ENCODE data around the gene FBXO31.
A peak's percentile ranks its signal among the peaks of the same experiment; 100 is the strongest.

The FBXO31 gene

DNA sequence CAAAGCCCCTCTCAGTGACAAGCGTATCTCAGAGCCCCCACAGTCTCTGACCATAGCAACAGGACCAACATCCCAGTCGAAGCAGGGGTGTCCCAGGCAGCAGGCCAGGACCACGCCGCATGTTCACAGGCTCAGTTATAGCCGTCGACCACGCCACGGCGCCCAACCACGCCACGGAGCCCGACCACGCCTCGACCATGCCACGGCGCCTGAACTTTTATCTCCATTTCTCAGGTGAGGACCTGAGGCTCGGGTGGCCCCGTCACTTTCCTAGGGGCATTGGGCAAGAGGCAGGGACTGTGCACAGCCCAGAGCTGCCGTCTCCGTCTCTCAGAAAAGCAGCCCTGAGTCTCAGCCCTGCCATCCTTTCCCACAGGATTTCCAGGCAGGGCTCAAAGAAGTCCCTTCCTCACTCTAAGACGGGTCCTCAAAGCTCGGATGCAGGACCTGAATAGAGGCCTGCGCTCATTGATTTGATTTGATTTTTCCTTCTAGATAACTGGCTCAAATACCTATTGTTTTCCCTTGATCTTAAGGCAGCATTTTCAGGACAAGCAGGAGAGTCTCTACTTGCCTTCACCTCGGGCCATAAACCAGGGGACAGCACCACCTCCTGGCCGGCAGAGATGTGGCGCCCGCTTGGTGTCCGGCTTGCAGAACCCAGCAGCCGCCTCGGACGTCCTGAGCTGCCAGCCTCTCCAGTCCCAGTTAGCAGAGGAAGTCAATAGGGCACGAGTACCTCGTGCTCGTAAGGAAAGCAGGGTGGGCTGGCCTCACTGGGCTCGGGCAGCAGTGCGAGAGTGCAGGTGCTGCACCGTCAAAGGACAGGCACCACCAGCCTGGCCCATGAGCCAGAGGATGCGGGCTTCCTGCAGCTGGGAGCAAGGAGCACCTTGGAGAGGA, 105.1 kb downstream of the FBXO31 start:
- Histone ChIP-seq H3K4me1 (peaks cover 10 to 56% (median 47%) of the 10 kb centered on the region in 10 experiments), H3K36me3 (no peaks in the 10 kb centered on the region), H3K9ac (no peak overlapping the region), H3K4me2 (peak overlapping the region in 8 of 11 experiments; percentile 10 to 96 (median 66); a peak in 14 of 22 replicates), H3K9me3 (replicated peaks in 1 of 11) (no peaks in the 10 kb centered on the region), H3K4me3 (no peak overlapping the region), H3K27ac (no peak overlapping the region), H4K20me1 (peaks cover 0 to 5% (median 0%) of the 10 kb centered on the region in 11 experiments; a peak in 1 of 22 replicates), H3K27me3 (0 out of 22 replicates have a peak, but pooled peaks cover 0 to 10% (median 0%) of the 10 kb centered on the region in 11 experiments)
- no peak for TF ChIP-seq Cebpa-rat (IDR thresholded peaks at IDR 0.05)

All from BLaER1 treated with 17β-estradiol and CSF1 and Interleukin-3, amounts not matched to agents 10 nM and 100 nM (cell line).